AG08396 (cell line): ENCODE data around the gene FCGR2B.
"Not testable (repeated sequence)": the region's sequence is repeated elsewhere in the genome, so short reads cannot be mapped to it uniquely, and the experiment has no call there.

Experiments
- DNase-seq: peaks from one replicate; pipeline ENCODE4 v3.0.0; 2012; ENCODE audit warnings: low spot score, mixed read lengths

Gene FCGR2B

GRCh38 chr1:161706113-161706481, 43.2 kb downstream of the FCGR2B start:
- peak; percentile 21 for DNase-seq

DNA sequence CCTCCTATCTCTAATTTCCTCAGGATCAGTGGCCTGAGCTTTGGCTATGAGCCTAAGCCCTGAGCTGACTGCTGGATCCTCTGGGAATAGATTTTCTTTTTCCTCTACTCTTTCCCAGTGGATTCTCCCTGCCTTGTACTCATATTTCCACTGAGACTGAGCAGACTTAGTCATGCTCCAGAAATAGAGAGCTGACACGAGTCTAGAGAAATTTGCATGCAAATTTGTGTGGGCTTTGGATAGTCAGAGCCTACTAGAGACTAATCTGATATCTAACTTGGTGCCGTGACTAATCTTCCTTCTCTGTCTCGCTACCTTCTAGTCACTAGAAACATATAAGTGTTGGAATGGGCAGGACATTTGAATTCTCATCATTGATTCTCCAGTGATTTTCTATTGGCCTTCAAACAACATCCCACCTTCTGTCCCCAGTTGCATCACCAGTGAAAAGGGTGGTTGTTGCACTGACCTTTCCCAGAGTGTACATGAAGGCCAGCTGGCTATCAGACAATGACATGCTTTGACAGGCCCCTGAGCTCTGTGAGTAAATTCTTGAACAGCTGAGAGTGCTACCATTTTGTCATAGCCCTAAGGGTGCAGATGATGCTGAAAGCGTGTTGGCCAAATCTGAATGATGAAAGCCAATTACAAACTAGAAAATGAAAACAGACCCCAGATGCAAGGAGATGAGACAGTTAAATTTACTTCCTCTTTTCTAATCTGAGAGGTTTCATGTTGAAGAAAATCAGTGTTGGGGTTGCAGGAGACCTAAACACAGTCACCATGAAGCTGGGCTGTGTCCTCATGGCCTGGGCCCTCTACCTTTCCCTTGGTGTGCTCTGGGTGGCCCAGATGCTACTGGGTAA, 43.8 kb downstream of the FCGR2B start, which contains the start of gene FCRLA:
TSS of gene FCRLA (plus strand) at position 748 of the 866 bp plus-strand sequence. CDS start at position 784, 36 bp downstream.
- DNase-seq = peak; percentile 54

GRCh38 chr1:161707503-161707902, 44.6 kb downstream of the FCGR2B start:
- DNase-seq = no peak

GRCh38 chr1:161709373-161709772, 46.4 kb downstream of the FCGR2B start:
- DNase-seq = no peak

GRCh38 chr1:161710560-161710959, 47.6 kb downstream of the FCGR2B start:
- DNase-seq = no peak

- no peak for DNase-seq
Measured at GRCh38 chr1:161718559-161719324, 55.8 kb downstream of the FCGR2B start.

DNA sequence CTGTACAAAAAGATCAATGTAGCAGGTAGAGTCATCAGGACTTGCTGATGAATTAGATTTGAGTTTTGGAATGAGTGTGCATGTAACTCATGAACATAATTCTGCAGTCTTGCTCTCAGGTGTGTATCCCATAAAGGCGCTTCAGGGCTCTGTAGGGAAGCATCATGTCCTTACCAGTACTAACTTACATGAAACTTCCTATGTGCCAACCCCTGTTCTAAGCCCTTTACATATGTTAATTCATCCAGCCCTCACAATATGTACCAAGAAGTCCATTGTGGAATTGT, 56.3 kb downstream of the FCGR2B start:
- no peak for DNase-seq

DNA sequence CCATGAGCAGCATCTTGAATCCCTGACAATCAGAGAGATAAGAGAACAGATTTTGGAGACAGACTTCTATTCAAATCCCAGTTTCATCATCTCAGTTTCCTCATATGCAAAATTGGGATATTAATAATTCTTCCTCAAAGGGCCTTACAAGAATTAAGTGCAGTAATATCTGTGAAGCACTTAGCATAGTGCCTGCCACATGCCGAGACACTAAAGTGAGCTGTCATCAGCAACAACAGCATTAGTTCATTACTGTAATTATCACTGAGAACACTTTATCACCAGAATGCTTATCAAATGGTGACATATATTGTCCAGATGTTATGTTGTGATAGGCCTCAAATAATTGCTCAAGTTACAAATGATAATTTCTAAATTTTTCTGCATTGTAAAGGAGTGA, 57.5 kb downstream of the FCGR2B start:
- DNase-seq = no peak

- no peak for DNase-seq
Measured at GRCh38 chr1:161720956-161721737, 58.2 kb downstream of the FCGR2B start, which contains the start of gene FCRLB. FCRLB (plus strand) TSS chr1:161721544; CDS start chr1:161722673, 1,129 bp downstream.

GRCh38 chr1:161721738-161722343, 58.9 kb downstream of the FCGR2B start:
- DNase-seq = peak; percentile 78

- no peak for DNase-seq
Measured at GRCh38 chr1:161722406-161722805, 59.5 kb downstream of the FCGR2B start.

- no peak for DNase-seq
Measured at GRCh38 chr1:161723459-161724141, 60.7 kb downstream of the FCGR2B start.

- not testable (repeated sequence) for DNase-seq
Measured at GRCh38 chr1:161725258-161725907, 62.4 kb downstream of the FCGR2B start.

- peak; percentile 40 for DNase-seq
Measured at GRCh38 chr1:161725908-161726472, 63.0 kb downstream of the FCGR2B start.

DNA sequence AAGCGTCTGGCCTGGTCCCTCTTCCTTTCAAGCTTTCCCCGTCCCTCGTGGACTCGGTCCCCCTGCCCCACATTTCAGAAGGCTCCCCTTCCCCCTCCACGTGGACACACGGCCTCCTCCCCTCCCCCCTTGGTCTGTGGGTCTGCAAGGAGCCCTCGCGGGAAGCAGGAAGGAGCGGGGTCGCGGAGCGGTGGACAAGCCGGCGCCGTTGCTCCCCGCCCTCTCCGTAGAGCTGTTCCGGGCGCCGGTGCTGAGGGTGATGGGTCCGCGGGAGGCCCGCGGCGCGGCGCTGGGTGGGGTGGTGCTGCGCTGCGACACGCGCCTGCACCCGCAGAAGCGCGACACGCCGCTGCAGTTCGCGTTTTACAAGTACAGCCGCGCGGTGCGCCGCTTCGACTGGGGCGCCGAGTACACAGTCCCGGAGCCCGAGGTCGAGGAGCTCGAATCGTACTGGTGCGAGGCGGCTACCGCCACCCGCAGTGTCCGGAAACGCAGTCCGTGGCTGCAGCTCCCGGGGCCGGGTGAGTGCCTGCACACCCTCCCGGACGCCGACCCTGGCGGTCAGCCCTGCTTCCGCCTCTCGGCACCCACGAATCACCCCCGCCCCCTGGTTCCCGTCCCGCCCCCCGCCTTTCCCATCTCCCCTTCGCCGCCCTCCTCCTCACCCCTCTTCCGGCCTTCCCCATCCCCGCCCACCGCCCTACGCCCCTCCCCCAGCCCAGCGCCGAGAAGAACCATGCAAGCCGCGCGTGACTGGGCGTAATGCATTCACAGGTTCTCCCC, 63.7 kb downstream of the FCGR2B start:
- peak; percentile 87 for DNase-seq

DNA sequence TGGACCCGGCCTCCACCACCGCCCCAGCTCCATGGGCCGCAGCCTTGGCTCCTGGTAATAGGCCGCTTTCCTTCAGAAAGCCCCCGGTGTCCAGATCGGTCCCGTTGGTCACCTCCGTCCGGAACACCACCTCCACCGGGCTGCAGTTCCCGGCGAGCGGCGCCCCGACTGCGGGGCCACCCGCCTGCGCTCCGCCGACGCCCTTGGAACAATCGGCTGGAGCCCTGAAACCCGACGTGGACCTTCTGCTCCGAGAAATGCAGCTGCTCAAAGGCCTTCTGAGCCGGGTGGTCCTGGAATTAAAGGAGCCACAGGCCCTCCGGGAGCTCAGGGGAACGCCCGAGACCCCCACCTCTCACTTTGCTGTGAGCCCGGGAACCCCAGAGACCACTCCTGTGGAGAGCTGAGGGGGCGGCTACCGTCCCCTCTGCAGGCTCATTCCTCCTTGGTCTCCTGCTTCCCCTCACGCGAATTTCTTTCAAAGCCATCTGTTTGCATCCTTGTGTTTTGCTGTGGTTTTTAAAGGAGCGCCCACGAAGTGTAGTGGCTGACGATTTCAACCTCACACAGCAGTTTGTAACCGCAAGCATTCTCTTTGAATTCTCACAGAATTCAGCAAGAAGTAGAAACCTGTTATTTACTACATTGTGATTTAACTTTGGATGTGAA, 64.4 kb downstream of the FCGR2B start:
- peak; percentile 42 for DNase-seq
